Upper lobe of right lung (tissue), 1 donor: ENCODE results near the gene DACH2. TPM values are rescaled to one million over a fixed set of nuclear protein-coding genes. Genes with fewer than 3 reads are reported as not detected.

Source experiments
- ATAC-seq: fragments of 200-7000 bp; cut with Tn5 transposase; one replicate; pipeline ENCODE4 v1.9.1; 2020; ENCODE audit warnings: mild to moderate bottlenecking, moderate library complexity
- DNase-seq: peaks from one replicate; pipeline ENCODE4 v3.0.0-alpha.2; 2020
- H3K27ac ChIP-seq: fragments of 200-600 bp; one replicate; pipeline ENCODE4 v1.8.0; 2022
- H3K27me3 ChIP-seq: fragments of 200-600 bp; one replicate; pipeline ENCODE4 v1.8.0; 2022; ENCODE audit warnings: mild to moderate bottlenecking
- H3K36me3 ChIP-seq: fragments of 200-600 bp; one replicate; pipeline ENCODE4 v1.8.0; 2022
- H3K4me1 ChIP-seq: fragments of 200-600 bp; one replicate; pipeline ENCODE4 v1.8.0; 2022
- H3K4me3 ChIP-seq: fragments of 200-600 bp; one replicate; pipeline ENCODE4 v1.8.0; 2022; ENCODE audit warnings: mild to moderate bottlenecking
- H3K9me3 ChIP-seq: fragments of 200-600 bp; one replicate; pipeline ENCODE4 v1.8.0; 2022
- intact Hi-C: fragments of 100-400 bp; cut with DNase I; formaldehyde crosslinking; loops from one replicate; pipeline ENCODE4 v1.11.0; 2022
- total RNA-seq: library from RNA; stranded (reverse); fragmentation: NEBNext Ultra II Directional; extraction: Animal tissue kit (Norgen Biotek cat#: 25700); gene quantifications from one replicate; pipeline ENCODE4 v1.2.1, GENCODE V29; 2021
- TF ChIP-seq, protein P1 (sequence below): fragments of 200-600 bp; IDR thresholded peaks from one replicate; pipeline ENCODE4 v1.8.0; 2022; ENCODE audit warnings: antibody characterized with exemption
- donor health status: DM: no; HTN: yes; CAD: no; lungs with severe emphysema.

DACH2 gene
- total RNA-seq, 1 donor from 2014 or later: not detected

- TF ChIP-seq, protein P1, sequence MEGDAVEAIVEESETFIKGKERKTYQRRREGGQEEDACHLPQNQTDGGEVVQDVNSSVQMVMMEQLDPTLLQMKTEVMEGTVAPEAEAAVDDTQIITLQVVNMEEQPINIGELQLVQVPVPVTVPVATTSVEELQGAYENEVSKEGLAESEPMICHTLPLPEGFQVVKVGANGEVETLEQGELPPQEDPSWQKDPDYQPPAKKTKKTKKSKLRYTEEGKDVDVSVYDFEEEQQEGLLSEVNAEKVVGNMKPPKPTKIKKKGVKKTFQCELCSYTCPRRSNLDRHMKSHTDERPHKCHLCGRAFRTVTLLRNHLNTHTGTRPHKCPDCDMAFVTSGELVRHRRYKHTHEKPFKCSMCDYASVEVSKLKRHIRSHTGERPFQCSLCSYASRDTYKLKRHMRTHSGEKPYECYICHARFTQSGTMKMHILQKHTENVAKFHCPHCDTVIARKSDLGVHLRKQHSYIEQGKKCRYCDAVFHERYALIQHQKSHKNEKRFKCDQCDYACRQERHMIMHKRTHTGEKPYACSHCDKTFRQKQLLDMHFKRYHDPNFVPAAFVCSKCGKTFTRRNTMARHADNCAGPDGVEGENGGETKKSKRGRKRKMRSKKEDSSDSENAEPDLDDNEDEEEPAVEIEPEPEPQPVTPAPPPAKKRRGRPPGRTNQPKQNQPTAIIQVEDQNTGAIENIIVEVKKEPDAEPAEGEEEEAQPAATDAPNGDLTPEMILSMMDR: no peak
- ATAC-seq (no peak), DNase-seq (no peak)
Measured at GRCh38 chrX:86197815-86198214, 49.6 kb downstream of the DACH2 start.

DNA sequence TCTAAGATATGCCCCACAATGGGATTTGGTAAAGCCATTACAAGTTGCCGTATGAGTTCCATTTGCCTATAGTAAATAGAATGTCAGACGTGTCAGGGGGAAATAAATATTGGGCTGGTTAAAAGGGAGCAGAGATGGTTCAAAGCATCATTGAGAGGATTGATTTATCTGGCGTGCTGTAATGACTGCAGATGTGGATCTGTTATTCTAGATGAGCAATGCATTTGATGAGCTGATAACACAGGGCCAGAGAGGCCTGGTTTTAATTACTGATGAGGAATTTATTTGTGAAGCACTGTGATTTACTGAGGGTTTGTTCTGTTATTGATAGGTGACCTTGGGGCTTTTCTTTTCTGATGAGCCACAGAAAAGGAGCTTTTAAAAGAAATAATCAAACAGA, 62.5 kb downstream of the DACH2 start:
- H3K27me3 ChIP-seq: no peaks in the 10 kb centered on the region
- H3K4me3 ChIP-seq: no peak overlapping the region
- no peaks in the 10 kb centered on the region for H3K9me3 ChIP-seq
- TF ChIP-seq, protein P1: no peak
- no peak for DNase-seq
- no peaks in the 10 kb centered on the region for H3K36me3 ChIP-seq
- H3K27ac ChIP-seq: no peak overlapping the region
- no peak for ATAC-seq
- H3K4me1 ChIP-seq: no peaks in the 10 kb centered on the region
- intact Hi-C loops: no loop called here

More at GRCh38 chrX:86197815-86198214, 49.6 kb downstream of the DACH2 start:
- Histone ChIP-seq H3K27ac (no peak overlapping the region), H3K9me3 (no peaks in the 10 kb centered on the region), H3K4me3 (no peak overlapping the region), H3K4me1 (no peaks in the 10 kb centered on the region), H3K36me3 (no peaks in the 10 kb centered on the region), H3K27me3 (no peaks in the 10 kb centered on the region)
- intact Hi-C loops: no loop called here

DNA sequence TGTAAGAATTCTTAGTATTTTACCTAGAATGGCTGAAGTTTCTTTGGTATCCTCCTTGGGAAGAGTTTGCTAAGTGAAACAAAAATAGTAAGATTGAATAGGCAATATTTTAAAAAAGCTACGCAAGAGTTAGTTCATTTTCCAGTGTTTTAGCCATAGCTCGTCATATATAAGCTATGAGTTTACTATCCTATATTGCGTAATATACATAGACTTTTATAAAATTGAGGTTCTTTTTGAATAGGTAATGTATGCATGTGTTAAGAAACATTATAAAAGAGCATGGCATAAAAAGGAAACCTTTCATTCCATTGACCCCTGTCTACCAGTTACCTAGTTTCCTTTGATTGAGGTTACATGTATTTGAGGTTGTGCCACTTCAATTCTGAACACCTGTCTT, 67.0 kb downstream of the DACH2 start:
- H3K27me3 ChIP-seq: no peaks in the 10 kb centered on the region
- TF ChIP-seq, protein P1: no peak
- no peak overlapping the region for H3K4me3 ChIP-seq
- no peaks in the 10 kb centered on the region for H3K36me3 ChIP-seq
- H3K4me1 ChIP-seq: no peaks in the 10 kb centered on the region
- ATAC-seq: no peak
- no peak overlapping the region for H3K27ac ChIP-seq
- intact Hi-C loops: no loop called here
- no peak for DNase-seq
- H3K9me3 ChIP-seq: no peaks in the 10 kb centered on the region

DNA sequence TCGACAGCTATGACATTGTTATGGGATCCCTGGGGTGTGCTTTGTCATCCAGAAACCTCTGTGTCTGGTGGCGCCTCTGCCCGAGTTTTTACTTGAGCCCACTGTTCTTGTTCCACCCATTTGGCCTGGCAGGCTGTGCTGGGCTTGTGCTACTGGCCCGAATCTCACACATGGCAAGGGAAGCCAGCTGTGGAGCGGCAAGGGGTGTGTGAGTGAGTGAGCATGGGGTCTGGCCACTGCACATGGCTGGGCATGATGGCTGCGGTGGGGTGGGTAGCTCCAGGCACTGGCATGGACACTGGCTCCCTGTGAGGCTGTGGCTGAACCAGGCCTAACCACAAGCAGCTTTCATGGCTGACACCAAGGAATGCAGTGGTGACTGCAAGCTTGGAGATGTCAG, 89.2 kb downstream of the DACH2 start:
- TF ChIP-seq, protein P1: no peak
- no peak overlapping the region for H3K27ac ChIP-seq
- intact Hi-C loops: no loop called here
- no peaks in the 10 kb centered on the region for H3K4me1 ChIP-seq
- no peaks in the 10 kb centered on the region for H3K27me3 ChIP-seq
- H3K36me3 ChIP-seq: no peaks in the 10 kb centered on the region
- H3K4me3 ChIP-seq: no peak overlapping the region
- no peak for DNase-seq
- H3K9me3 ChIP-seq: no peaks in the 10 kb centered on the region
- ATAC-seq: no peak

- no peak overlapping the region for H3K27ac ChIP-seq
- H3K4me3 ChIP-seq: no peak overlapping the region
- no peak for DNase-seq
- H3K9me3 ChIP-seq: no peaks in the 10 kb centered on the region
- ATAC-seq: no peak
- no peaks in the 10 kb centered on the region for H3K4me1 ChIP-seq
- no peaks in the 10 kb centered on the region for H3K36me3 ChIP-seq
- intact Hi-C loops: no loop called here
- TF ChIP-seq, protein P1: no peak
- no peaks in the 10 kb centered on the region for H3K27me3 ChIP-seq
Measured at GRCh38 chrX:86241547-86241946, 93.3 kb downstream of the DACH2 start.

DNA sequence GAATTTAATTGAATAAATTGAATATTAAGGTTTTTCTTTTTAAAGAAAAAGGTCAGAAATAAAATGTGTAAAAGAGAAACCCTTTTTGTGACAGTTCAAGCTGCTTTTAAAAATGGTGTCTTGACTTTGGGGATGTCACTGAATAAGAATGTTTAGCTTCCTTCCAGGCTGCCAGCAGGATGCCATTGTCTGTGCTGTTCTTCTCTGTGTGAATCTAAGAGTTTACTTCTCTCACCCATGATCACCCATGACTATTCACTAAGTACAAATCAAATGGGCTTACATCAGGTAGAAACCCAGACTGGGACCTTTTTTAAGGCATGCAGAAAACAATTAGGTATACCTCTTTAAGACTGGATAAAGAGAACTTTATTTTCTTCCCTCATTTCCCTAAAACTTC, 115.3 kb downstream of the DACH2 start:
- DNase-seq: no peak
- Histone ChIP-seq H3K4me1 (no peaks in the 10 kb centered on the region), H3K36me3 (no peaks in the 10 kb centered on the region), H3K27ac (no peak overlapping the region), H3K27me3 (no peaks in the 10 kb centered on the region), H3K9me3 (no peaks in the 10 kb centered on the region), H3K4me3 (no peak overlapping the region)
- ATAC-seq: no peak
- intact Hi-C loops: no loop called here
- TF ChIP-seq, protein P1: no peak
